GM18868 (cell line): ENCODE results near the gene TMEM14B.
"Not testable (repeated sequence)": the region's sequence is repeated elsewhere in the genome, so short reads cannot be mapped to it uniquely, and the experiment has no call there.

Source experiments
- ATAC-seq: cut with Tn5 transposase; IDR thresholded peaks from one replicate; pipeline ENCODE4 v1.9.1; 2021; ENCODE audit warnings: mild to moderate bottlenecking, moderate library complexity; ENCODE audit not compliant: unreplicated experiment

TMEM14B gene

GRCh38 chr6:10747251-10747972 is at the start of gene TMEM14B:
TSS of gene TMEM14B (plus strand) at chr6:10747805. CDS start at chr6:10749246, 1,441 bp downstream.
- ATAC-seq, result peak; percentile 97

- ATAC-seq, result no peak
Observed at GRCh38 chr6:10713962-10714361, 33.6 kb upstream of the TMEM14B start.

- ATAC-seq, result no peak
Observed at GRCh38 chr6:10719296-10719963, 28.2 kb upstream of the TMEM14B start.

GRCh38 chr6:10719964-10720264 is 27.7 kb upstream of the TMEM14B start:
- ATAC-seq, result no peak

- peak; percentile 33 for ATAC-seq
Observed at GRCh38 chr6:10720265-10720959, 27.2 kb upstream of the TMEM14B start.

- not testable (repeated sequence) for ATAC-seq
Observed at GRCh38 chr6:10720960-10721849, 26.4 kb upstream of the TMEM14B start.

GRCh38 chr6:10721850-10722569 is 25.6 kb upstream of the TMEM14B start:
- ATAC-seq, result no peak

- no peak for ATAC-seq
Observed at GRCh38 chr6:10722570-10722819, 25.1 kb upstream of the TMEM14B start.

GRCh38 chr6:10722820-10723566 is 24.6 kb upstream of the TMEM14B start, which contains the start of gene TMEM14C:
TSS of gene TMEM14C (plus strand) at chr6:10723070. CDS start at chr6:10724614, 1,544 bp downstream.
- peak; percentile 94 for ATAC-seq

- no peak for ATAC-seq
Observed at GRCh38 chr6:10723567-10723881, 24.1 kb upstream of the TMEM14B start.

- no peak for ATAC-seq
Observed at GRCh38 chr6:10725044-10725443, 22.6 kb upstream of the TMEM14B start.

GRCh38 chr6:10725716-10726115 is 21.9 kb upstream of the TMEM14B start:
- no peak for ATAC-seq

- ATAC-seq, result no peak
Observed at GRCh38 chr6:10730254-10730653, 17.4 kb upstream of the TMEM14B start.

GRCh38 chr6:10733151-10733715 is 14.4 kb upstream of the TMEM14B start:
- ATAC-seq, result no peak

- ATAC-seq, result no peak
Observed at GRCh38 chr6:10733863-10734262, 13.7 kb upstream of the TMEM14B start.

GRCh38 chr6:10736731-10737130 is 10.9 kb upstream of the TMEM14B start:
- ATAC-seq, result no peak

- ATAC-seq, result no peak
Observed at GRCh38 chr6:10740061-10740460, 7.5 kb upstream of the TMEM14B start.

- ATAC-seq, result not testable (repeated sequence)
Observed at GRCh38 chr6:10741643-10742042, 6.0 kb upstream of the TMEM14B start.

GRCh38 chr6:10742251-10742650 is 5.4 kb upstream of the TMEM14B start:
- no peak for ATAC-seq

- ATAC-seq, result no peak
Observed at GRCh38 chr6:10743515-10743914, 4.1 kb upstream of the TMEM14B start.
